HG02938 (cell line): Measurements from ENCODE around the gene PTPRN2.

Experiments
- ATAC-seq: cut with Tn5 transposase; IDR thresholded peaks from one replicate; pipeline ENCODE4 v1.9.1; 2021; ENCODE audit warnings: mild to moderate bottlenecking, moderate library complexity; ENCODE audit not compliant: unreplicated experiment

PTPRN2 gene

DNA sequence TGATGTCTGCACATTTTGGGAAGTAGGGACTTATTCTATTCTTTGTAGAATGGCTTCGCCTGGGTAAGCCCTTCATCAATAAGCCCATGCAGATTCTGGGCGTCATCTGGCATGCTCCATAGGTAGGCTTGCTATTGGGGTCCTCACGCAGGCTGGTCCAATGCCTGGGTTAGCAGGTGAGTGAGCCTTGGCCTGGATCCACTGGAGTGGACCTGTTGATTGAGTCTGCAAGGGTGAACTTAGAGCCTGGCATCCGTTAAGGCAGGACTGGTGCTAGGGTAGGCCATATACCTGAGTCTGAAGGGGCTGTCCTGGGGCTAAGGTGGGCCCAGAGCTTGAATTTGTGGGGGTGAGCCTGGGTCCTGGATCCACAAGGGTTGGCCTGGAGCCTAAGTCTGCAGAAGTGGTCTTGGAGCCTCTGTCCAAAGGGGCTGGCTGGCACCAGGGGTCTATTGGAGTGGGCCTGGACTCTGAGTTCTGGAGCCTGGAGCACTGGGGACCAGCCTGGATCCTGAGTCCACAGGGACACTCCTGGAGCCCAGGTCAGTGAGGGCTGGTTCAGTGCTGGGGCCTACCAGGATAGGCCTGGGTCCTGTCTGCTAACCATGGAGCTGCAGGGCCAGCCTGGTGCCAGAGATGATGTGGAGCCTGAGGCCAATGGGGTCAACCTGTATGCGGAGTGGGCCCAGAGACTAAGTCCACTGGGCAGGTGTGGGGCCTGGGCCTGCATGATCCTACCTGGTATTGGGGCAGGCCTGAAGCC lies 297.7 kb downstream of the PTPRN2 start:
- no peak for ATAC-seq

DNA sequence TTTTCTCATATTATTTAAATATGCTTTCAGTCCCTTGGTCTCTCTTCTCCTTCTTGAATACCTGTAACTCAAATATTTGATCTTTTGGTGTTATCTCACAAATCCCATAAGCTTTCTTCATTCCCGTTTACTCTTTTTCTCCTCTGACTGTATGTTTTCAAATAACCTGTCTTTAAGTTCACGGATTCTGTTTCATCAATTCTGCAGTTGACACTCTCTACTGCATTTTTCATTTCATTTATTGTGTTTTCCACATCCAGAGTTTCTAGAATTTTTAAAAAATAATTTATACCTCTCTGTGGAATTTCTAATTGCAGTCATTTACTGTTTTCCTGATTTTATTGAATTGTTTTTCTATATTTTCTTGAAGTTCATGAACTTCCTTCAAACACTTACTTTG lies 298.4 kb downstream of the PTPRN2 start:
- ATAC-seq: no peak

DNA sequence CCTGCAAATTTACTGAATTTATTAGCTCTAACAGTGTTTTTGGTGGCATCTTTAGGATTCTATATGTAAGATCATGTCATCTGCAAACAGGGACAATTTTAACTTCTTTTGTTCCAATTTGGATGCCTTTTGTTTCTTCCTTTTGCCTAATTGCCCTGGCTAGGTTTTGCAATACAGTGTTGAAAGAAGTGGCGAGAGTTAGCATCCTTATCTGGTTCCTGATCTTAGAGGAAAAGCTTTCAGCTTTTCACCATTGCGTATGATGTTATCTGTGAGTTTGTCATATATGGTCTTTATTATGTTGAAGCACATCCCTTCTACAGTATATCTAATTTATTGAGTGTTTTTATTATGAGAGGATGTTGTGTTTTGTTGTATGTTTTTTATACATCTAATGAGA lies 301.4 kb downstream of the PTPRN2 start:
- no peak for ATAC-seq

DNA sequence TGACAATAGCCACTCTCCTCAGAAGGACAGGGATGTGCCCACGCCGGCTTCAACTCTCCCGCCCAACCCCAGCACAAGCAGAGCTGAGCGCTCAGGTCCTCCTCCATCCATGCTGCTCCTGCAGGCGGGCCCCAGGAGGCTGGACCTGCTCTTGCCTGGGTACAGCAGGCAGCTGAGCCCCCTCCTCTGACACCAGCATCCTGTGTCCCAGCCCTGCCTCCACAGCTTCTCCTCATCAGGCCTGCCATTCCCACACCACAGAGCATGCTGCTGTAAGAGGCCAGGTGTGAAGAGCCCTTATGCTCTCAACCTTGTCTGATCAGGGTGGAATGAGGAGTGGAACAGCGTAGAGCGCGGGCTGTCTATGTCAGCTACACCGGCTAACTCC lies 302.2 kb downstream of the PTPRN2 start:
- no peak for ATAC-seq

DNA sequence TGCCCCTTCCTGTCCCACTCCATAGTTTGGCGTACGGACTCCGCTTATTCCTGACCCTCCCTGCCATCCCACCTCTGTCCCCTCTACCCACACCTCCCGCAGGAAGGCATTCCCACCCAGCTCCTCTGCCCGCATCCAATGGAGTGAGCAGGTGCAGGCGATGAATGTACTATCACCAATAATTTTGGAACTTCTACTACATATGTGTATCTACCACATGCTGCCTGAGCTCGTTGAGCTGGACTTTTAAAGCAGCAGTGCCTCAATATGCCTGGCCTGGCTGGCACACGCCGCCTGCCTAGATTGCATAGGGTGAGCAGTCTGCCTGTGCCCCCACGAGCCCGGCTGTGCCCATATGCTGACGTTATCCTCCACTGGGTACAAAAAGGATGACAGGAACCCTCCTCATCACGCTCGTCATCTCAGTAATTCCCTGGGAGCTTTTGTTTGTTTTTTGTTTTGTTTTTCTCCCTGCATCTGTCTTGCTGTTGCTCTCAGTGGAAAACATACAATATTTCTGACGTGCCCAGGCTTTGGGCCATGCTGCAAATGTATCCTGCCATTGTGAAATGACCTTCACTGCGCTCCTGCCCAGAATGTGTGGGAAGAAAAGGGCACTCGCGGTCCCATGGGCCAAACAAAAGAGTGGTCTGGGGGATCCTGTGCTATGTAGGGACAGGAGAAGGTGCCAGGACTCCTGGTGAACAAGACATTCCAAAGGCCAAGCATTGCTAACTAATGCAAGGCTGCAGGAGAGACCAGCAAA lies 302.8 kb downstream of the PTPRN2 start:
- no peak for ATAC-seq

DNA sequence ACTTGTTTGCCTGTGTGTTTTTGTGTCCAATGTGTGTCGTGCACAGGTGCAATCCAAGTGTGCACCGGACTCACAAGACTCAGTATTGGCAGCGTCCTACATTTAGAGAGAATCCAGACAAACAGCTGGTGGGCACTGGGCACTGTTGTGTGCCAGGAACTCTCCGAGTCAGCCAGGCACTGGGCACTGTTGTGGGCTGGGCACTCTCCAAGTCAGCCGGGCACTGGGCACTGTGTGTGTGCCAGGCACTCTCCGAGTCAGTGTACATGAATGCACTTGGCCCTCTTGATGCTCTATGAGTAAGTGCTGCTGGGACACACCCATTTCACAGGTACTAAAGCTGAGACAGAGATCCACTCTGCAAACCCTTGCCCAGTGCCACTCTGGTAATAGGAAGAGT lies 303.5 kb downstream of the PTPRN2 start:
- ATAC-seq: no peak

DNA sequence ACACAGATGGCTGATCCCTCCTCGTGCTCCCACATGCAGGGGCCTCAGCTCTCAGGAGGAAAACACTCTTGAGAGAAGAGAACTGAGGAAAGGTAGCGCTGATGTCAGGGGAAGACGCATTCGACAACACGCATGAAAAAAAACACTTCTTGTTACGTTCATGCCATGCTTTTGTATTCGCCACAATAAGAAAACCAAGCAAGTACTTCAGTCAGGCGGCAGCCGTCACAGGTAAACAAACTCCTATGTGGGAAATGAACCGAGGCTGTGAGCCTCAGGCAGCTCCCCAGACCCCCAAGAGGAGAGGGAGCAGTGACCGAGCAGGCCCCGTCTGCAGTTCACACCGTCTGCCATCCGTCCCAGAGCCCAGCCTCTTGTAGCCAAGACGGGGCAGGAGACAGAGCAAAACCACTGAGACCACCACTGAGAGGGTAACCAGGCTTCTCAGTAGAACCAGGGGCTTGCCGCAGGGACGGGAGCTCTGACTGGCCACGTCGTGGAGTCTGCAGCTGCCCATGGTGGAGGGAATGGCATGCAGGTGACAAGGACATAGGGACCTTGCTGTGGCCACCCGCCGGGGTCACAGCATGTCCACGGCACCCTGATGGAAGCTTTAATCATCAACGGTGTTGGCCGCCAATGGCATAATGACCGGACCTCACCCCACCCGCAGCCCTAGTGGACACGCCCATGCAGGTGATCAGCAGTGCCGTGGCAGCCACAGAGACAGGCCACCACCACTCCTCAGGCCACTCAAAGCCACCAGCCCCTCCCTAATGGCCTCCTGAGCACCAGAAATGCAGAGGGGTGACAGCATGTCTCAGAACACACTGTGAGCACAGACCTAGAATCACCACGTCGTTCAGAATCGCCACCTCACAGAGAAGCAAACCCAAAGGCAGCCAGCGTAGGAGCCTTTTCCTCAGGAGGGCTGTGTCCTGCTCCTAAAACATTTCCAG lies 304.3 kb downstream of the PTPRN2 start:
- ATAC-seq: no peak

DNA sequence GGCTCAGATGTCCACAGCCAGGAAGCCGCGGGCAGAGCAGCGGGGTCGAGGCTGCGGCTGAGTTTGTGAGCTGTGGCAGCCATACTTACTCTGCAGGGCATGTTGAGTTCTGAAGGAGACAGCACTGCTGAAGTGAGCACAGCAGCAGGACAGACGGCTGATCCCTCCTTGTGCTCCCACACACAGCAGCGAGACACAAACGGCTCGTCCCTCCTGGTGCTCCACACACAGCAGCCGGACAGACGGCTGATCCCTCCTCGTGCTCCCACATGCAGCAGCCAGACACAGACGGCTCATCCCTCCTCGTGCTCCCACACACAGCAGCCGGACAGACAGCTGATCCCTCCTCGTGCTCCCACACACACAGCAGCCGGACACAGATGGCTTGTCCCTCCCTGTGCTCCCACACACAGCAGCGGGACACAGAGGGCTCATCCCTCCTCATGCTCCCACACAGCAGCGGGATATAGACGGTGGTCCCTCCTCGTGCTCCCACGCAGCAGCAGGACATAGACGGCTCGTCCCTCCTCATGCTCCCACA lies 305.1 kb downstream of the PTPRN2 start:
- no peak for ATAC-seq

DNA sequence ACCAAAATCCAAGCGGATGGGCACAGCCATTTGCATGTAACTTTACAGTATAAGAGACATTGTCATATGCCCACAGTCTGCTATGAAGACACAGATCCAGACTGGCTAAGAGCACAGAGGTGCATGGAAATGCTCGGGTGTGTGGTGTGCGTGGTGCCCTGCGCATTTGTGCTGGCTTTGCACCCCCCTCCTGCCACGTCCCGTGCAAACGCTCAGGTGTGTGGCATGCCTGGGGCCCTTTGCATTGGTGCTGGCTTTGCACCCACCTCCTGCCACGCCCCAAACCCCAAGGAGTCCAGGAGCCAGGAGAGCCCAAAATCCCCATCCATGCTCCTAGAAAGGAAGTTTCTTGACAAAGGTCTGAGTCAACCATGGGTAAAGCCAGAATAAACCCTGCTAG lies 306.2 kb downstream of the PTPRN2 start:
- ATAC-seq: no peak

DNA sequence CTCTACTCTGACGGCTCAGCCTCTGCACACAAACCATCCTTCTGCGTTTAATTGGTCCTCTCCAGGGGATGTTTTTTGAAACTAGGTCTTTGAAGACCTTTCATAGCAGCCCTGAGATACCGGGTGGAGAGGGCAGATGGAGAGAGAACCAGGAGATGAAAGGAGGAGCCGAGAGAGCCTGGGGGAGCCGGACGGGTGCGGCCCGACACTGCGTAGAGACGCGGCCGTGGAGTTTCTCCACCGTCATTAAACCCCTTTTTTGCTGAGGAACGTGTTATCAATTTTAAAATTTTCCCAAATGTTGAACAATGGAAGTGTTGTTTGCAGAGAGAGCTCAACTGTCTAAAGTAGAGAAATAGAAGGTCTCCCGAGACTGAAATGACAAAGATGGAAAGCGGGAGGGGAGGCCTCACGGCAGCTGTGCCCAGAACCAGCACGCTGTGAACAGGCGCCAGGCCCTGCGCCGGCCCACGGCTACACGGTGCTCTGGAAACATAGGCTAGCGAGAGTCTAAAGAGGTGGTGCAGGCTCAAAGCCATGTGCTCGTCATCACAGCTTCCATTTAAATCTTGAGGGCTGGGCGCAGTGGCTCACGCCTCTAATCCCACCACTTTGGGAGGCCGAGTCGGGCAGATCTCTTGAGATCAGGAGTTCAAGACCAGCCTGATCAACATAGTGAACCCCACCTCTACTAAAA lies 307.0 kb downstream of the PTPRN2 start:
- no peak for ATAC-seq

DNA sequence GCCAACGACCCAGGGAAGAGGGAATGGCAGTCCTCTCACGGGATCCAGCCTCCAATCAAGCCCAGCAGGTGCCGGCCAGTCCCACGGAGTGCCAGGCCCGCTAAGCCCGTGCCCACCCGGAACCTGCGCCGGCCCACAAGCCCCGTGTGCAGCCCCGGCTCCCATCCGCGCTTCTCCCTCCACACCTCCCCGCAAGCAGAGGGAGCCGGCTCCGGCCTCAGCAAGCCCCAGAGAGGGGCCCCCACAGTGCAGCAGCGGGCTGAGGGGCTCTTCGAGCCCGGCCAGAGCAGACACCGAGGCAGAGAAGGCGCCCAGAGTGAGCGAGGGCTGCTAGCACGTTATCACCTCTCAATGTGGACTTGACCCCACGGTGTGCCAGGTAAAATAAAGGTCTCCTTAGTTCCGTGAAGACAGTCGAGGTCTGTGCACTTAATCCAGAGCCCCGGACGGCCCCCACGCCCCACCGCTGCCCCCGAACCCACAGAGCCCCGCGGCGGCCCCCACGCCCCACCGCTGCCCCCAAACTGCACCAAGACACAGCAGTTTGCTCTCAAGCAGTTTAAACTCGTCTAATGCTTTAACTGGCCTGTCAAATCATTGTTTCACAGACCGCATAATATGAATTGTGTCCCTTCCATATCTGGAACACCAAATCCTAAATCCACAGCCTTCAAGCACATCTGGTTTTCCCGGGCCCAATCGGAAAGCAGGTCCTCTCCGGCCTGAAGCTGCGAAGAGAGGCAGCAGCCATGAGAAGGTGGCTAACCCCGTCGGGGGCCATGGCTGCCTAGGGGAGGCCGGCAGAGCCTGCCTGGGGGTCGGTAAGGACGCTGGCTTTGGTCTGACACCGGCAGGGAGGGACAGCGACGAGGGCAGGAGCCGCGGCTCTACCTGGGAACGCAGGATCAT lies 307.8 kb downstream of the PTPRN2 start:
- ATAC-seq: no peak

DNA sequence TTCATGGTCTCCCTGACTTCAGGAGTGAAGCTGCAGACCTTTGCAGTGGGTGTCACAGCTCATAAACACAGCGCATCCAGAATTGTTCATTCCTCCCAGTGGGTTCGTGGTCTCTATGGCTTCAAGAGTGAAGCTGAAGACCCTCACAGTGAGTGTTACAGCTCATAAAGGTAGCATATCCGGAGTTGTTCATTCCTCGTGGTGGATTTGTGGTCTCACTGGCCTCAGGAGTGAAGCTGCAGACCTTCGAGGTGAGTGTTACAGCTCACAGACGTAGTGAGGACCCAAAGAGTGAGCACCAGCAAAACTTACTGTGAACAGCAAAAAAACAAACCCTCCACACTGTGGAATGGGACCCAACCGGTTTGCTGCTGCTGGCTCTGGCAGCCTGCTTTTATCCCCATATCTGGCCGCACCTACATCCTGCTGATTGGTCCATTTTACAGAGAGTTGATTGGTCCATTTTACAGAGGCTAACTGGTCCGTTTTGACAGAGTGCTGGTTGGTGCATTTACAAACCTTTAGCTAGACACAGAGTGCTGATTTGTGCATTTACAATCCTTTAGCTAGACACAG lies 308.8 kb downstream of the PTPRN2 start:
- no peak for ATAC-seq

DNA sequence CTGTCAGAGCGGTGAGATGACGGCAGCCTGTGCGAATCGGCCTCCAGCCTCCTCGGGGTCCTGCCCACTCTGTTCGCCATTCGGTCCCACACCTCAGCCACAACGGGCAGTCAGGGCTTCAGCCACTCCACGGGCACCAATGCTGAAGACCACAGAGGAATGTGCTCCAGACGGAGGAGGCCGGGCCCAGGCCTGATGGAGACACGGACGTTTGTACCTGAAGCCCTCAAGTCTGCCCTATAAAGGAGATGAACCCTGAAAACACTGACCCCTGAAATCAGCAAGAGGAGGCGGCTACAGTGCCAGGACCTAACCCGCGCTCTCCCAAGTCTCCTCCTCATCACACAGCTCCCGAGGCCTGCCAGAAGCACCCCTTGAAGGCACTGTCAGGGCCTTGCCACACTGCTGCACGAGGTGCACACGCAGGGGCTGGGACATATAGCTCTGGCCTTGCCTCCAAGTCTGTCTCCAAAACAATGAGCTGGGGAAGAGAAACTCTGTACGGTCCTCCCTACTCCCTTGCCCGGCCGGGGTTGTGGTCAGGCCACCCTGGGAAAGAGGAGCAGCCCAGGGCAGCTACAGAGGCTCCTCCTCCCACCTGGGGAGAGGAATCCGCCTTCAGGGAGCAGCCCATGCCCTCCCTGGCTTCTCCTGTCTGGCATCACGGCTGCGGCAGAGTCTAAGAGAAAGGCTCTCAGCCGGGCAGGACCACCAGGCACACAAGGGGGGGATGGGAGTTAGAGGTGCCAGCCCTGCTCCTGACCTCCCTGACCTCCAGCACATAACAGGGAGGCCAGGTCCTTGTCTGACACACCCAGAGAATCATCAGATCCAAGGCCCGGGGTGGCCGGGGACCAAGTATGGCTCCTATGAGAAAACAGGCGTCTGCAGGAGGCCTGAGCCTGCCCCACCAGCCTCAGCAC lies 310.1 kb downstream of the PTPRN2 start:
- ATAC-seq: no peak

DNA sequence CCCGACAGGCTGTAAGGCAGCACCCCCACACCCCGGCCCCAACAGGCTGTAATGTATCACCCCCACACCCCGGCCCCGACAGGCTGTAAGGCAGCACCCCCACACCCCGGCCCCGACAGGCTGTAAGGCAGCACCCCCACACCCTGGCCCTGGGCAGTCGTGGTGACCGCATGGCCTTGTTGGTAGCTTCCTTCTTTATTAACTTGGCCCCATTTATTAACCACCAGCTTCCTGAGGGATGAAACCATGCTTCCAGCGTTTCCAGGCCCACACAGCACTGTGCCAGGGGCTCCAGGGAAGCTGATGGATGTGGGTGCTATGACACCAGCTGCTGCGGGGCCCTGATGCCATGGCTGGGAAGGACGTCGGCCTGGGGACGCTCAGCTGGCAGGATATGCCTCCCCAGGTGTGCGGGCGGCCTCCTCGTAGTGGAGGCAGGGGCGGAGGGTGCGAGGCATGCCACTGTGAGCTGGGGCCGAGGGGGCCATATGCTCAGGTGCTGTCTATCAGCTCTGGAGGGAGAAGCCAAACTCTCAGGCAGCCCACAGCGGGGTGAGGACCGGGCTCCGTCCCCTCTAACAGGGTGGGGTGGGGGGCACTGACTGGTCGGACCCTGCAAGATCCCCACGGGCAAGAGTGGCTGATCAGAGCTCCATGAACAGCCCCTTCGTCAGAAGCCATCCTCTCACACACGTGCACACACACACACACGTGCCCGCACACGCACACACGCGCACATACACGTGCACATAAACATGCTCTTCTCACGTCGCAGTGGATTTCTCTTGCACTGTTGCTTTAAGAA lies 311.0 kb downstream of the PTPRN2 start:
- no peak for ATAC-seq

DNA sequence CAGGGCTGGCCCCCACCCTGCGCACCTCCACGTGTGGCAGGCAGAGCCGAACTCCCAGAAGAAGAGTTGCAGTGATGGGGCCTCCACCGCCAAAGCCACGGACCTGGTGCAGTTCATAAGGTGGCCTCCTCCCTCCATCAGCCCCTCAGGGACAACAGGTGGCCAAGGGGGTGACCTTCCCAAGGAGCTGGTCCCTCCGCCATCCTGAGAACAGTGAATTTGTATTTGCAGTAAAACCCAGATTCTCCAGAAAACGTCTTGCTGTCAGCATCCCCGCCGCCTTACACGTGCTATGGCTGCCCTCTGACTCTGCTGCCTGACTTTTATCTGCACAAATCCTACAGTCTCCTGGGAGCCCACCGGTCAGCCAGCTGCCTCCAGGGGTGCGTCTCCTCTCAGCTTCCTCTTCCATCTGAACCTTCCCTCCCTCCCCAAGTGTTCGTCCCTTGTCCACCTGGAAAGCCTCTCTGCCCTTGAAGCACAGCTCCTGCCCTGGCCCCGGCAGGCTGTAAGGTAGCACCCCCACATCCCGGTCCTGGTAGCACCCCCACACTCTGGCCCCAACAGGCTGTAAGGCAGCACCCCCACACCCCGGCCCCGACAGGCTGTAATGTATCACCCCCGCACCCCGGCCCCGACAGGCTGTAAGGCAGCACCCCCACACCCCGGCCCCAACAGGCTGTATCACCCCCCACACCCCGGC lies 311.8 kb downstream of the PTPRN2 start:
- ATAC-seq: no peak

DNA sequence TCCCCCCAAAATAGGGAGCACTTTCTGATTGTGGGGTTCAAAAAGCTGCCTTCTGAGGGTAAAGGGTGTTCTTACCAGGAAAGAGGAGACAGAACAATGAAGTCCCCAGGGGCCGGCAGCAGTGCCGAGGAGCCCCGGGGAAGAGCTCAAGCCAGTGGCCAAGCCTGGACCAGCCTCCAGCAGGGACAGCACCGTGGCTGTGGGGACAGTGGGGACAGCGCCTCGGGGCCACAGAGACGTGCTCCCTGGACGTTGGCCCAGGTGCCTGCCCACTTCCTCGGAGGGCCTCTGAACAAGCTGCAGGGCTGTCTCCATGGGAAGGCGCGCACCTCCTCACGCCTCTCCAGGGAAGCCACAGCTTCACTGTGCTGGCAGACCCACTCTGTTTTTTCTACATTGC lies 312.6 kb downstream of the PTPRN2 start:
- ATAC-seq: no peak

DNA sequence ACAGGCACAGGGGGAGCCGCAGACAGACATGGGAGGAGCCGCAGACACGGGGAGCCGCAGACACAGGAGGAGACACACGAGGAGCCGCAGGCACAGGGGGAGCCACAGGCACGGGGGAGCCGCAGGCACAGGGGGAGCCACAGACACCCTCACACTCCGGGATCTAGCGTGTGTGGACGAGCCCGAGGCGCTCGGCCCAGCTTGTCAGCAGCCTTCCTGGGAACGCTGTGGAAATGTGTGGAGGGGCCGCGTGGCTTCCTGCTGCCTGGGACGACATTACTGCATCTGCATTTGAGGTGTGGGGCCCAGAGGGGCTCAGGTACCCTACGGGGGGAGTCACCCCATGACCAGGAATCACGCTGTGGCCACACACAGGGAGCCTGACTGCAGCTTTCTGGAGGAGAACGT lies 313.2 kb downstream of the PTPRN2 start:
- ATAC-seq: no peak
